WTC11 (cell line): ENCODE measurements around the gene TMEM178B.

Experiments used
- CREB1 ChIP-seq: sonication (generic); formaldehyde crosslinking; IDR thresholded peaks from 2 replicates; pipeline ENCODE4 v1.8.0; 2023; ENCODE audit warnings: mild to moderate bottlenecking, missing genetic modification reagents
- FOXK1 ChIP-seq: sonication (generic); formaldehyde crosslinking; IDR thresholded peaks from 2 replicates; pipeline ENCODE4 v1.8.0; 2022; ENCODE audit warnings: mild to moderate bottlenecking, moderate library complexity, missing genetic modification reagents
- HMGA2 ChIP-seq: fragments of 250-450 bp; sonication (Bioruptor Pico); IDR thresholded peaks from 2 replicates; pipeline ENCODE4 v1.4.0; 2021; ENCODE audit warnings: mild to moderate bottlenecking, moderate library complexity
- NR2C2 ChIP-seq: sonication (generic); formaldehyde crosslinking; IDR thresholded peaks from 2 replicates; pipeline ENCODE4 v1.8.0; 2022; ENCODE audit warnings: mild to moderate bottlenecking, missing genetic modification reagents
- SOX15 ChIP-seq: fragments of 250-450 bp; sonication (Bioruptor Pico); IDR thresholded peaks from 2 replicates; pipeline ENCODE4 v1.9.0; 2021; ENCODE audit warnings: mild to moderate bottlenecking
- TEAD1 ChIP-seq: sonication (generic); formaldehyde crosslinking; IDR thresholded peaks from 2 replicates; pipeline ENCODE4 v1.8.0; 2022; ENCODE audit warnings: mild to moderate bottlenecking, missing genetic modification reagents
- TF ChIP-seq, protein P1 (sequence below): sonication (generic); formaldehyde crosslinking; IDR thresholded peaks from 2 replicates; pipeline ENCODE4 v1.8.1; 2022; ENCODE audit warnings: missing genetic modification reagents, borderline replicate concordance
- TF ChIP-seq, protein P2 (sequence below): sonication (generic); formaldehyde crosslinking; IDR thresholded peaks from 2 replicates; pipeline ENCODE4 v1.8.0; 2022; ENCODE audit warnings: mild to moderate bottlenecking, missing genetic modification reagents
- TF ChIP-seq, protein P3 (sequence below): fragments of 200-600 bp; IDR thresholded peaks from 2 replicates; pipeline ENCODE4 v1.8.0; 2022; ENCODE audit warnings: antibody characterized with exemption
- TF ChIP-seq, protein P4 (sequence below): sonication (generic); formaldehyde crosslinking; IDR thresholded peaks from 2 replicates; pipeline ENCODE4 v1.8.1; 2022; ENCODE audit warnings: low read depth, mild to moderate bottlenecking, moderate library complexity, missing genetic modification reagents, borderline replicate concordance
- TF ChIP-seq, protein P5 (sequence below): sonication (generic); formaldehyde crosslinking; IDR thresholded peaks from 2 replicates; pipeline ENCODE4 v1.8.0; 2022; ENCODE audit warnings: missing genetic modification reagents

DNA sequence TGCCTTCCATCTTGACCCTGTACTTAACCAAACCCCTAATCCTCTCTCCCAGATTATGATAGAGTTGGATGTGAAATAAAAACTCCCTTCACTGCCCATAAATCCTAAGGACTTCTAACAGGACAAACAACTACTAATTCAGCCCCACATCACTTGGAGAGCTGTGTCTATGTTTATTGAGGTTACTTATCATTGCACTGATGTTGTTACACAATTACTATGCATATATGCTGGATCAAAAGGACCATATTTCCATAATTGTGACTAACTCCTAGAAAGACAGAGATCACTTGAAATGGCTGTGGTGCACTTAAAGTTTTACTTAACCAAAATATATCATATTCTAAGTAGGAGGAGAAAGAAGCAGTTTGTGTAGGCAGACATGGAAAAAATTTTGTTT lies 332.5 kb downstream of the TMEM178B start:
- TF ChIP-seq, protein P1, sequence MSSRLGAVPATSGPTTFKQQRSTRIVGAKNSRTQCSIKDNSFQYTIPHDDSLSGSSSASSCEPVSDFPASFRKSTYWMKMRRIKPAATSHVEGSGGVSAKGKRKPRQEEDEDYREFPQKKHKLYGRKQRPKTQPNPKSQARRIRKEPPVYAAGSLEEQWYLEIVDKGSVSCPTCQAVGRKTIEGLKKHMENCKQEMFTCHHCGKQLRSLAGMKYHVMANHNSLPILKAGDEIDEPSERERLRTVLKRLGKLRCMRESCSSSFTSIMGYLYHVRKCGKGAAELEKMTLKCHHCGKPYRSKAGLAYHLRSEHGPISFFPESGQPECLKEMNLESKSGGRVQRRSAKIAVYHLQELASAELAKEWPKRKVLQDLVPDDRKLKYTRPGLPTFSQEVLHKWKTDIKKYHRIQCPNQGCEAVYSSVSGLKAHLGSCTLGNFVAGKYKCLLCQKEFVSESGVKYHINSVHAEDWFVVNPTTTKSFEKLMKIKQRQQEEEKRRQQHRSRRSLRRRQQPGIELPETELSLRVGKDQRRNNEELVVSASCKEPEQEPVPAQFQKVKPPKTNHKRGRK = no peak
- TF ChIP-seq, protein P2, sequence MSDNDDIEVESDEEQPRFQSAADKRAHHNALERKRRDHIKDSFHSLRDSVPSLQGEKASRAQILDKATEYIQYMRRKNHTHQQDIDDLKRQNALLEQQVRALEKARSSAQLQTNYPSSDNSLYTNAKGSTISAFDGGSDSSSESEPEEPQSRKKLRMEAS (CRISPR knock-in tag) = no peak
- no peak for TF ChIP-seq CREB1
- TF ChIP-seq, protein P3, sequence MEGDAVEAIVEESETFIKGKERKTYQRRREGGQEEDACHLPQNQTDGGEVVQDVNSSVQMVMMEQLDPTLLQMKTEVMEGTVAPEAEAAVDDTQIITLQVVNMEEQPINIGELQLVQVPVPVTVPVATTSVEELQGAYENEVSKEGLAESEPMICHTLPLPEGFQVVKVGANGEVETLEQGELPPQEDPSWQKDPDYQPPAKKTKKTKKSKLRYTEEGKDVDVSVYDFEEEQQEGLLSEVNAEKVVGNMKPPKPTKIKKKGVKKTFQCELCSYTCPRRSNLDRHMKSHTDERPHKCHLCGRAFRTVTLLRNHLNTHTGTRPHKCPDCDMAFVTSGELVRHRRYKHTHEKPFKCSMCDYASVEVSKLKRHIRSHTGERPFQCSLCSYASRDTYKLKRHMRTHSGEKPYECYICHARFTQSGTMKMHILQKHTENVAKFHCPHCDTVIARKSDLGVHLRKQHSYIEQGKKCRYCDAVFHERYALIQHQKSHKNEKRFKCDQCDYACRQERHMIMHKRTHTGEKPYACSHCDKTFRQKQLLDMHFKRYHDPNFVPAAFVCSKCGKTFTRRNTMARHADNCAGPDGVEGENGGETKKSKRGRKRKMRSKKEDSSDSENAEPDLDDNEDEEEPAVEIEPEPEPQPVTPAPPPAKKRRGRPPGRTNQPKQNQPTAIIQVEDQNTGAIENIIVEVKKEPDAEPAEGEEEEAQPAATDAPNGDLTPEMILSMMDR = no peak
- TF ChIP-seq FOXK1 = no peak
- TF ChIP-seq, protein P4, sequence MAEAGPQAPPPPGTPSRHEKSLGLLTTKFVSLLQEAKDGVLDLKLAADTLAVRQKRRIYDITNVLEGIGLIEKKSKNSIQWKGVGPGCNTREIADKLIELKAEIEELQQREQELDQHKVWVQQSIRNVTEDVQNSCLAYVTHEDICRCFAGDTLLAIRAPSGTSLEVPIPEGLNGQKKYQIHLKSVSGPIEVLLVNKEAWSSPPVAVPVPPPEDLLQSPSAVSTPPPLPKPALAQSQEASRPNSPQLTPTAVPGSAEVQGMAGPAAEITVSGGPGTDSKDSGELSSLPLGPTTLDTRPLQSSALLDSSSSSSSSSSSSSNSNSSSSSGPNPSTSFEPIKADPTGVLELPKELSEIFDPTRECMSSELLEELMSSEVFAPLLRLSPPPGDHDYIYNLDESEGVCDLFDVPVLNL (CRISPR knock-in tag) = no peak
- no peak for TF ChIP-seq HMGA2 (CRISPR knock-in tag)
- TF ChIP-seq NR2C2 (CRISPR knock-in tag) = no peak
- no peak for TF ChIP-seq TEAD1 (CRISPR knock-in tag)
- TF ChIP-seq, protein P5, sequence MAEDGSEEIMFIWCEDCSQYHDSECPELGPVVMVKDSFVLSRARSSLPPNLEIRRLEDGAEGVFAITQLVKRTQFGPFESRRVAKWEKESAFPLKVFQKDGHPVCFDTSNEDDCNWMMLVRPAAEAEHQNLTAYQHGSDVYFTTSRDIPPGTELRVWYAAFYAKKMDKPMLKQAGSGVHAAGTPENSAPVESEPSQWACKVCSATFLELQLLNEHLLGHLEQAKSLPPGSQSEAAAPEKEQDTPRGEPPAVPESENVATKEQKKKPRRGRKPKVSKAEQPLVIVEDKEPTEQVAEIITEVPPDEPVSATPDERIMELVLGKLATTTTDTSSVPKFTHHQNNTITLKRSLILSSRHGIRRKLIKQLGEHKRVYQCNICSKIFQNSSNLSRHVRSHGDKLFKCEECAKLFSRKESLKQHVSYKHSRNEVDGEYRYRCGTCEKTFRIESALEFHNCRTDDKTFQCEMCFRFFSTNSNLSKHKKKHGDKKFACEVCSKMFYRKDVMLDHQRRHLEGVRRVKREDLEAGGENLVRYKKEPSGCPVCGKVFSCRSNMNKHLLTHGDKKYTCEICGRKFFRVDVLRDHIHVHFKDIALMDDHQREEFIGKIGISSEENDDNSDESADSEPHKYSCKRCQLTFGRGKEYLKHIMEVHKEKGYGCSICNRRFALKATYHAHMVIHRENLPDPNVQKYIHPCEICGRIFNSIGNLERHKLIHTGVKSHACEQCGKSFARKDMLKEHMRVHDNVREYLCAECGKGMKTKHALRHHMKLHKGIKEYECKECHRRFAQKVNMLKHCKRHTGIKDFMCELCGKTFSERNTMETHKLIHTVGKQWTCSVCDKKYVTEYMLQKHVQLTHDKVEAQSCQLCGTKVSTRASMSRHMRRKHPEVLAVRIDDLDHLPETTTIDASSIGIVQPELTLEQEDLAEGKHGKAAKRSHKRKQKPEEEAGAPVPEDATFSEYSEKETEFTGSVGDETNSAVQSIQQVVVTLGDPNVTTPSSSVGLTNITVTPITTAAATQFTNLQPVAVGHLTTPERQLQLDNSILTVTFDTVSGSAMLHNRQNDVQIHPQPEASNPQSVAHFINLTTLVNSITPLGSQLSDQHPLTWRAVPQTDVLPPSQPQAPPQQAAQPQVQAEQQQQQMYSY (CRISPR knock-in tag) = no peak
- no peak for TF ChIP-seq SOX15
